Thyroid gland (tissue), 4 donors: Measurements from ENCODE around the gene TMF1. TPM values are rescaled to one million over a fixed set of nuclear protein-coding genes. Genes with fewer than 3 reads are reported as not detected.

Experiments
- DNase-seq, 2 donors: peaks; one replicate each; pipeline ENCODE4 v3.0.0-alpha.2; 2019
- H3K27ac ChIP-seq, 3 donors: fragments of 200-600 bp; sonication (generic); 1 replicate in 2 of 3; 2 replicates in 1 of 3; pipeline ENCODE4 v1.5.1; 2016 to 2019; ENCODE audit warnings: mild to moderate bottlenecking in 1 of 3, moderate library complexity in 1 of 3
- H3K27me3 ChIP-seq: fragments of 200-600 bp; sonication (generic); one replicate; pipeline ENCODE4 v1.5.1; 2019
- H3K36me3 ChIP-seq, 2 donors: fragments of 200-600 bp; sonication (generic); one replicate each; pipeline ENCODE4 v1.5.1; 2016 to 2019
- H3K4me1 ChIP-seq, 2 donors: fragments of 200-600 bp; sonication (generic); one replicate each; pipeline ENCODE4 v1.5.1; 2017 to 2019
- H3K4me3 ChIP-seq, 3 donors: fragments of 200-600 bp; sonication (generic); replicated peaks in 1 of 3; 1 replicate in 2 of 3; 2 replicates in 1 of 3; pipeline ENCODE4 v1.5.1; 2016; ENCODE audit warnings: mild to moderate bottlenecking in 1 of 3
- H3K9me3 ChIP-seq: fragments of 200-600 bp; sonication (generic); one replicate; pipeline ENCODE4 v1.5.1; 2017
- CTCF ChIP-seq, 6 experiments: fragments of 200-600 bp in 3 of 6; fragments of 450-650 bp in 3 of 6; sonication (generic) in 3 of 6; IDR thresholded peaks; one replicate each; pipeline ENCODE4 v1.5.1; 2016 to 2019; ENCODE audit warnings: antibody characterized with exemption in 6 of 6, mild to moderate bottlenecking in 2 of 6, inconsistent platforms in 1 of 6, moderate library complexity in 1 of 6
- POLR2A ChIP-seq, 2 donors: fragments of 450-650 bp; IDR thresholded peaks; one replicate each; pipeline ENCODE4 v1.6.1; 2017; ENCODE audit warnings: antibody characterized with exemption in 2 of 2, mild to moderate bottlenecking in 2 of 2, moderate library complexity in 1 of 2
- WGBS, 2 donors: methylation state at CpG; one replicate each; pipeline ENCODE4 v1.1.5; 2017; 5-methylcytosine and 5-hydroxymethylcytosine counted together
- intact Hi-C: fragments of 100-400 bp; cut with DNase I; formaldehyde crosslinking; loops from one replicate; pipeline ENCODE4 v1.15.1; 2023
- total RNA-seq, 4 donors: library from RNA; depleted of rRNA; stranded (reverse); fragments of >200 nt; gene quantifications; one replicate each; pipeline ENCODE4 v1.2.3, GENCODE V29; 2016

TMF1 gene
- total RNA-seq, 4 donors from 2014 or later = 44.3 to 53.2 (median 50.3) TPM

GRCh38 chr3:69044608-69045007, 7.5 kb downstream of the TMF1 start:
- DNase-seq = no peak
- intact Hi-C loops = no loop called here
- H3K27ac ChIP-seq = no peak overlapping the region
- peaks cover 41 to 57% of the 10 kb centered on the region in 2 donors for H3K36me3 ChIP-seq
- H3K4me3 ChIP-seq = no peak overlapping the region
- H3K4me1 ChIP-seq = peaks cover 0 to 13% of the 10 kb centered on the region in 2 donors
- no peaks in the 10 kb centered on the region for H3K9me3 ChIP-seq
- no peak for TF ChIP-seq POLR2A (IDR thresholded peaks at IDR 0.05)
- no peak for TF ChIP-seq CTCF (IDR thresholded peaks at IDR 0.05)
- WGBS, 2 donors = 90 to 94% methylated on average over 2 of the region's 2 CpGs
- H3K27me3 ChIP-seq = no peaks in the 10 kb centered on the region

GRCh38 chr3:69033470-69033869, 18.7 kb downstream of the TMF1 start:
- H3K4me1 ChIP-seq = no peaks in the 10 kb centered on the region
- intact Hi-C loops = no loop called here
- WGBS, 2 donors = 92 to 94% methylated on average over 7 of the region's 7 CpGs
- H3K27me3 ChIP-seq = no peaks in the 10 kb centered on the region
- DNase-seq = no peak
- no peak overlapping the region for H3K27ac ChIP-seq
- H3K36me3 ChIP-seq = peaks cover 62 to 73% of the 10 kb centered on the region in 2 donors
- no peak for TF ChIP-seq POLR2A (IDR thresholded peaks at IDR 0.05)
- no peak for TF ChIP-seq CTCF (IDR thresholded peaks at IDR 0.05)
- no peaks in the 10 kb centered on the region for H3K9me3 ChIP-seq
- H3K4me3 ChIP-seq = no peak overlapping the region

- intact Hi-C loops = no loop called here
- TF ChIP-seq POLR2A (IDR thresholded peaks at IDR 0.05) (no peak), CTCF (IDR thresholded peaks at IDR 0.05) (no peak)
- no peaks in the 10 kb centered on the region for H3K27me3 ChIP-seq
Measured at GRCh38 chr3:69032737-69033136, 19.4 kb downstream of the TMF1 start.

GRCh38 chr3:69032142-69032541, 20.0 kb downstream of the TMF1 start:
- no peak overlapping the region for H3K4me3 ChIP-seq
- no peaks in the 10 kb centered on the region for H3K27me3 ChIP-seq
- peaks cover 56 to 69% of the 10 kb centered on the region in 2 donors for H3K36me3 ChIP-seq
- no peak for DNase-seq
- TF ChIP-seq POLR2A (IDR thresholded peaks at IDR 0.05) = no peak
- no peak for TF ChIP-seq CTCF (IDR thresholded peaks at IDR 0.05)
- H3K27ac ChIP-seq = no peak overlapping the region
- intact Hi-C loops = no loop called here
- WGBS, 2 donors = 95 to 98% methylated on average over 2 of the region's 2 CpGs
- H3K9me3 ChIP-seq = no peaks in the 10 kb centered on the region
- no peaks in the 10 kb centered on the region for H3K4me1 ChIP-seq

More at GRCh38 chr3:69032737-69033136, 19.4 kb downstream of the TMF1 start:
- Histone ChIP-seq H3K4me3 (no peak overlapping the region), H3K4me1 (no peaks in the 10 kb centered on the region), H3K9me3 (no peaks in the 10 kb centered on the region), H3K27ac (no peak overlapping the region), H3K36me3 (peaks cover 61 to 72% of the 10 kb centered on the region in 2 donors)
- no peak for DNase-seq
- 97 to 98% methylated on average over 9 of the region's 9 CpGs for WGBS, 2 donors

GRCh38 chr3:69031635-69032034, 20.5 kb downstream of the TMF1 start:
- no peaks in the 10 kb centered on the region for H3K4me1 ChIP-seq
- TF ChIP-seq CTCF (IDR thresholded peaks at IDR 0.05) (no peak), POLR2A (IDR thresholded peaks at IDR 0.05) (no peak)

More at GRCh38 chr3:69031635-69032034, 20.5 kb downstream of the TMF1 start:
- no peaks in the 10 kb centered on the region for H3K27me3 ChIP-seq
- no peak for DNase-seq
- H3K9me3 ChIP-seq = no peaks in the 10 kb centered on the region
- H3K27ac ChIP-seq = no peak overlapping the region
- no peak overlapping the region for H3K4me3 ChIP-seq
- intact Hi-C loops = no loop called here
- H3K36me3 ChIP-seq = peaks cover 51 to 72% of the 10 kb centered on the region in 2 donors
- 93 to 96% methylated on average over 1 of the region's 1 CpG for WGBS, 2 donors
